A549 (cell line): ENCODE results near the gene SLCO2B1. TPM values are rescaled to one million over a fixed set of nuclear protein-coding genes. Genes with fewer than 3 reads are reported as not detected.

Source experiments
- ATAC-seq, 2 experiments: fragments of 200-7000 bp in 1 of 2; fragments of >200 bp in 1 of 2; cut with Nextera tagmentation in 1 of 2; cut with Tn5 transposase in 1 of 2; 3 replicates each; pipeline versions ENCODE4 v1.8.0 to v1.9.1; 2018 to 2020; ENCODE audit warnings: mild to moderate bottlenecking in 1 of 2, moderate library complexity in 1 of 2
- CTCF ChIA-PET: fragments of 300-600 bp; sonication (Branson Sonifier 250); formaldehyde crosslinking; extraction: SDS; loops from one replicate; lab custom pipeline; 2021; ENCODE audit warnings: antibody characterized with exemption, inconsistent platforms; lab: Yijun Ruan, JAX
- POLR2A ChIA-PET: fragments of 350-600 bp; formaldehyde crosslinking; extraction: SDS; loops from one replicate; lab custom pipeline; 2021; ENCODE audit warnings: antibody characterized with exemption, inconsistent platforms; lab: Yijun Ruan, JAX
- DNase-seq, 2 experiments: peaks; one replicate each; pipeline versions ENCODE4 v3.0.0 to v3.0.0-alpha.2; 2011 to 2016; ENCODE audit warnings: low read depth in 1 of 2, low spot score in 1 of 2
- FAIRE-seq: peaks from 2 replicates; lab custom pipeline; 2011; peaks lifted over from hg19 to GRCh38; lab: Jason Lieb, UNC
- H3K27ac ChIP-seq, 2 experiments: fragments of >200 bp; sonication (Bioruptor Twin); formaldehyde crosslinking; 3 replicates each; pipeline ENCODE4 v1.5.1; 2016 to 2017
- H3K4me1 ChIP-seq: fragments of >200 bp; sonication (Bioruptor Twin); formaldehyde crosslinking; 3 replicates; pipeline ENCODE4 v1.6.1; 2016
- H3K4me2 ChIP-seq: fragments of >200 bp; sonication (Bioruptor Twin); formaldehyde crosslinking; 3 replicates; pipeline ENCODE4 v1.6.1; 2016
- H3K4me3 ChIP-seq: fragments of >200 bp; sonication (Bioruptor Twin); formaldehyde crosslinking; 3 replicates; pipeline ENCODE4 v1.5.1; 2016
- H3K9me3 ChIP-seq: fragments of >200 bp; sonication (Bioruptor Twin); formaldehyde crosslinking; 3 replicates; pipeline ENCODE4 v1.6.1; 2016
- CBX8 ChIP-seq: fragments of 200-600 bp; sonication (generic); IDR thresholded peaks from 2 replicates; pipeline ENCODE4 v1.6.1; 2016
- CHD2 ChIP-seq: fragments of 150-350 bp; IDR thresholded peaks from 2 replicates; pipeline ENCODE4 v1.6.1; 2014; ENCODE audit warnings: low read length; ENCODE audit not compliant: partially characterized antibody
- CHD4 ChIP-seq: fragments of 200-600 bp; sonication (generic); IDR thresholded peaks from 2 replicates; pipeline ENCODE4 v1.6.1; 2016; ENCODE audit warnings: antibody characterized with exemption, mild to moderate bottlenecking, borderline replicate concordance
- EHMT2 ChIP-seq: fragments of 200-600 bp; sonication (generic); IDR thresholded peaks from 2 replicates; pipeline ENCODE4 v1.6.1; 2016; ENCODE audit warnings: antibody characterized with exemption, low read depth, mild to moderate bottlenecking, moderate library complexity
- ESRRA ChIP-seq: fragments of 150-350 bp; IDR thresholded peaks from 2 replicates; pipeline ENCODE4 v1.6.1; 2014; ENCODE audit warnings: mild to moderate bottlenecking, low read length, borderline replicate concordance
- FOSB ChIP-seq: fragments of 250-450 bp; sonication (Bioruptor Pico); IDR thresholded peaks from 2 replicates; pipeline ENCODE4 v1.5.0; 2020; ENCODE audit warnings: mild to moderate bottlenecking, moderate library complexity
- FOXS1 ChIP-seq: fragments of 250-450 bp; sonication (Bioruptor Pico); IDR thresholded peaks from 2 replicates; pipeline ENCODE4 v1.5.0; 2020; ENCODE audit warnings: mild to moderate bottlenecking, moderate library complexity
- HDAC2 ChIP-seq: fragments of 200-600 bp; sonication (generic); IDR thresholded peaks from 2 replicates; pipeline ENCODE4 v1.6.1; 2016
- HEYL ChIP-seq: fragments of 250-450 bp; sonication (Bioruptor Pico); IDR thresholded peaks from 2 replicates; pipeline ENCODE4 v1.8.0; 2021; ENCODE audit warnings: mild to moderate bottlenecking, moderate library complexity
- JUN ChIP-seq, 2 experiments: fragments of >200 bp; sonication (Bioruptor Twin); formaldehyde crosslinking; IDR thresholded peaks; 2 replicates in 1 of 2; 3 replicates in 1 of 2; pipeline ENCODE4 v1.6.1; 2016 to 2017
- MAFK ChIP-seq: fragments of 450-650 bp; IDR thresholded peaks from 2 replicates; pipeline ENCODE4 v1.6.1; 2014; ENCODE audit not compliant: partially characterized antibody
- PHF8 ChIP-seq: fragments of 200-600 bp; sonication (generic); IDR thresholded peaks from 2 replicates; pipeline ENCODE4 v1.6.1; 2016; ENCODE audit warnings: low read depth, mild to moderate bottlenecking, antibody characterized with exemption, moderate library complexity, borderline replicate concordance
- POLR2AphosphoS2 ChIP-seq: conservative IDR thresholded peaks from 2 replicates; pipeline ENCODE4 v1.6.1; 2012; ENCODE audit warnings: low read length, improper control_type of control experiment, inconsistent platforms
- RCOR1 ChIP-seq: fragments of 150-350 bp; IDR thresholded peaks from 2 replicates; pipeline ENCODE4 v1.6.1; 2014; ENCODE audit warnings: antibody characterized with exemption, low read length, low read depth
- SMC3 ChIP-seq: fragments of >200 bp; sonication (Bioruptor Twin); formaldehyde crosslinking; IDR thresholded peaks from 3 replicates; pipeline ENCODE4 v1.6.1; 2018; ENCODE audit warnings: inconsistent platforms
- SREBF2 ChIP-seq: fragments of 450-650 bp; IDR thresholded peaks from 2 replicates; pipeline ENCODE4 v1.6.1; 2014; ENCODE audit warnings: mild to moderate bottlenecking, moderate library complexity
- TFCP2L1 ChIP-seq: fragments of 250-450 bp; sonication (Bioruptor Pico); IDR thresholded peaks from 2 replicates; pipeline ENCODE4 v1.5.0; 2021; ENCODE audit warnings: mild to moderate bottlenecking
- ZC3H11A ChIP-seq: fragments of 450-650 bp; IDR thresholded peaks from 2 replicates; pipeline ENCODE4 v1.6.1; 2014; ENCODE audit warnings: antibody characterized with exemption, mild to moderate bottlenecking
- ZFP36 ChIP-seq: fragments of 450-650 bp; IDR thresholded peaks from 2 replicates; pipeline ENCODE4 v1.6.1; 2014; ENCODE audit warnings: borderline replicate concordance; ENCODE audit not compliant: partially characterized antibody
- WGBS: methylation state at CpG from one replicate; pipeline ENCODE4 v1.1.6; 2017; ENCODE audit errors: missing lambda C conversion rate; 5-methylcytosine and 5-hydroxymethylcytosine counted together
- polyA minus RNA-seq: library from RNA; depleted of rRNA, polyadenylated mRNA; stranded (reverse); fragments of >200 nt; gene quantifications from 2 replicates; pipeline ENCODE4 v1.2.3, GENCODE V29; 2011; rRNA and poly(A)+ RNA removed
- polyA plus RNA-seq, 4 experiments: library from polyadenylated mRNA; depleted of rRNA in 3 of 4; stranded (reverse); fragments of >200 nt; fragmentation: RNase III in 1 of 4; extraction: RNeasy Plus Mini Kit Qiagen cat#74134 plus additional on column Dnase treatment in 1 of 4; gene quantifications; 2 replicates in 3 of 4; 3 replicates in 1 of 4; pipeline ENCODE4 v1.2.3, GENCODE V29; 2011 to 2017
- TF ChIP-seq, protein P1 (sequence below): fragments of 250-450 bp; sonication (Bioruptor Pico); IDR thresholded peaks from 2 replicates; pipeline ENCODE4 v1.5.0; 2021; ENCODE audit warnings: mild to moderate bottlenecking, moderate library complexity, borderline replicate concordance
- TF ChIP-seq, protein P2 (sequence below): IDR thresholded peaks from 2 replicates; pipeline ENCODE4 v1.6.1; 2012; ENCODE audit warnings: low read depth, borderline replicate concordance
- TF ChIP-seq, protein P3 (sequence below): fragments of 250-450 bp; sonication (Bioruptor Pico); IDR thresholded peaks from 2 replicates; pipeline ENCODE4 v1.5.0; 2020; ENCODE audit warnings: low read depth, mild to moderate bottlenecking, moderate library complexity
- TF ChIP-seq, protein P4 (sequence below): fragments of 150-350 bp; IDR thresholded peaks from 2 replicates; pipeline ENCODE4 v1.6.1; 2014; ENCODE audit warnings: low read depth, mild to moderate bottlenecking, low read length
- TF ChIP-seq, protein P5 (sequence below): fragments of >200 bp; sonication (Bioruptor Twin); formaldehyde crosslinking; IDR thresholded peaks from 2 replicates; pipeline ENCODE4 v1.6.1; 2016
- TF ChIP-seq, protein P6 (sequence below): IDR thresholded peaks from 2 replicates; pipeline ENCODE4 v1.6.1; 2012
- TF ChIP-seq, protein P7 (sequence below): IDR thresholded peaks from 2 replicates; pipeline ENCODE4 v1.6.1; 2012

SLCO2B1 gene, protein sequence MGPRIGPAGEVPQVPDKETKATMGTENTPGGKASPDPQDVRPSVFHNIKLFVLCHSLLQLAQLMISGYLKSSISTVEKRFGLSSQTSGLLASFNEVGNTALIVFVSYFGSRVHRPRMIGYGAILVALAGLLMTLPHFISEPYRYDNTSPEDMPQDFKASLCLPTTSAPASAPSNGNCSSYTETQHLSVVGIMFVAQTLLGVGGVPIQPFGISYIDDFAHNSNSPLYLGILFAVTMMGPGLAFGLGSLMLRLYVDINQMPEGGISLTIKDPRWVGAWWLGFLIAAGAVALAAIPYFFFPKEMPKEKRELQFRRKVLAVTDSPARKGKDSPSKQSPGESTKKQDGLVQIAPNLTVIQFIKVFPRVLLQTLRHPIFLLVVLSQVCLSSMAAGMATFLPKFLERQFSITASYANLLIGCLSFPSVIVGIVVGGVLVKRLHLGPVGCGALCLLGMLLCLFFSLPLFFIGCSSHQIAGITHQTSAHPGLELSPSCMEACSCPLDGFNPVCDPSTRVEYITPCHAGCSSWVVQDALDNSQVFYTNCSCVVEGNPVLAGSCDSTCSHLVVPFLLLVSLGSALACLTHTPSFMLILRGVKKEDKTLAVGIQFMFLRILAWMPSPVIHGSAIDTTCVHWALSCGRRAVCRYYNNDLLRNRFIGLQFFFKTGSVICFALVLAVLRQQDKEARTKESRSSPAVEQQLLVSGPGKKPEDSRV
- polyA plus RNA-seq (2011; rRNA removed): 4.6 and 4.9 TPM in 2 replicates
- polyA plus RNA-seq (2012; cell fraction: cytosol; rRNA removed): 3.3 and 5.5 TPM in 2 replicates
- polyA plus RNA-seq (2012; cell fraction: nucleus; rRNA removed): 10.9 and 15.2 TPM in 2 replicates
- polyA plus RNA-seq (2017; fragmentation: RNase III; extraction: RNeasy Plus Mini Kit Qiagen cat#74134 plus additional on column Dnase treatment): 4.5 to 6.9 TPM (median 5.2 TPM) in 3 replicates
- 4.3 and 9.0 TPM in 2 replicates for polyA minus RNA-seq

DNA sequence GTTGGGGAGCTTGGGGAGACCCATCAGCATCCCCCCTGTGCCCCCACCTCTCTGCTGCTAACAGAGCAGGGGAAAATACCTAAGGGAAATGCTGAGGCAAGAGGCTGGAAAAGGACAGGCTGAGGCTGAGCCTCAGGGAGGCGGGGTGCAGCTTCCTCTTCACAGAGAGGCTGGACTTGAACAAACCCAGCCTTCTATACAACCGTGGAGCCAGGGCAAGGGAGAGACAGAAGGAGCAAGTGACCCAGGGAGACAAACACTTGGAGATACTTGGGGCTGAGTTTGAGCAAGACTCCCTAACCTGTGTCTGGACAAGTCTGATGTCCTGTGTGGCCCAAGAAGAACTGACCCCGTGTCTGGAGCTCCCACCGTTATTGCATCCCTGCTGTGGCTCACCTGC lies at the start of gene SLCO2B1:
SLCO2B1 (plus strand) TSS at position 229 of the 400 bp plus-strand sequence. CDS start 275 bp downstream, outside the sequence.
- DNase-seq (no peak), ATAC-seq (peak in 1 of 2 experiments; percentile 18; a peak in 1 of 6 replicates), FAIRE-seq (no peak)
- WGBS: 54% methylated on average over 4 of the region's 4 CpGs
- TF ChIP-seq, protein P1, sequence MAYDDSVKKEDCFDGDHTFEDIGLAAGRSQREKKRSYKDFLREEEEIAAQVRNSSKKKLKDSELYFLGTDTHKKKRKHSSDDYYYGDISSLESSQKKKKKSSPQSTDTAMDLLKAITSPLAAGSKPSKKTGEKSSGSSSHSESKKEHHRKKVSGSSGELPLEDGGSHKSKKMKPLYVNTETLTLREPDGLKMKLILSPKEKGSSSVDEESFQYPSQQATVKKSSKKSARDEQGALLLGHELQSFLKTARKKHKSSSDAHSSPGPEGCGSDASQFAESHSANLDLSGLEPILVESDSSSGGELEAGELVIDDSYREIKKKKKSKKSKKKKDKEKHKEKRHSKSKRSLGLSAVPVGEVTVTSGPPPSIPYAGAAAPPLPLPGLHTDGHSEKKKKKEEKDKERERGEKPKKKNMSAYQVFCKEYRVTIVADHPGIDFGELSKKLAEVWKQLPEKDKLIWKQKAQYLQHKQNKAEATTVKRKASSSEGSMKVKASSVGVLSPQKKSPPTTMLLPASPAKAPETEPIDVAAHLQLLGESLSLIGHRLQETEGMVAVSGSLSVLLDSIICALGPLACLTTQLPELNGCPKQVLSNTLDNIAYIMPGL (CRISPR knock-in tag): no peak
- no peak for TF ChIP-seq JUN (IDR thresholded peaks at IDR 0.05)
- TF ChIP-seq, protein P2, sequence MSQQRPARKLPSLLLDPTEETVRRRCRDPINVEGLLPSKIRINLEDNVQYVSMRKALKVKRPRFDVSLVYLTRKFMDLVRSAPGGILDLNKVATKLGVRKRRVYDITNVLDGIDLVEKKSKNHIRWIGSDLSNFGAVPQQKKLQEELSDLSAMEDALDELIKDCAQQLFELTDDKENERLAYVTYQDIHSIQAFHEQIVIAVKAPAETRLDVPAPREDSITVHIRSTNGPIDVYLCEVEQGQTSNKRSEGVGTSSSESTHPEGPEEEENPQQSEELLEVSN: no peak
- no peak for TF ChIP-seq TFCP2L1 (CRISPR knock-in tag)
- no peak for TF ChIP-seq HEYL (CRISPR knock-in tag)
- TF ChIP-seq CHD4: no peak
- TF ChIP-seq POLR2AphosphoS2: no peak
- no peak for TF ChIP-seq ZC3H11A
- no peak for TF ChIP-seq SREBF2
- TF ChIP-seq FOXS1 (CRISPR knock-in tag): no peak
- no peak for TF ChIP-seq HDAC2
- no peak for TF ChIP-seq CHD2
- TF ChIP-seq ZFP36: no peak
- no peak for TF ChIP-seq MAFK
- CTCF ChIA-PET: interaction anchor here (0.7 to 12.6 kb wide), 9 partner anchors 8 to 130 kb away, joined by 3 to 162 read pairs (median 7); no protein-coding TSS in a partner anchor
- POLR2A ChIA-PET: no interaction called here
- Histone ChIP-seq H3K4me2 (no peak within 1 kb of the TSS), H3K4me3 (no peak within 1 kb of the TSS), H3K27ac (no peak within 1 kb of the TSS), H3K4me1 (peaks cover 8% of the 10 kb centered on the region; the same call in 2 of the 3 replicates), H3K9me3 (no peaks in the 10 kb centered on the region)

DNA sequence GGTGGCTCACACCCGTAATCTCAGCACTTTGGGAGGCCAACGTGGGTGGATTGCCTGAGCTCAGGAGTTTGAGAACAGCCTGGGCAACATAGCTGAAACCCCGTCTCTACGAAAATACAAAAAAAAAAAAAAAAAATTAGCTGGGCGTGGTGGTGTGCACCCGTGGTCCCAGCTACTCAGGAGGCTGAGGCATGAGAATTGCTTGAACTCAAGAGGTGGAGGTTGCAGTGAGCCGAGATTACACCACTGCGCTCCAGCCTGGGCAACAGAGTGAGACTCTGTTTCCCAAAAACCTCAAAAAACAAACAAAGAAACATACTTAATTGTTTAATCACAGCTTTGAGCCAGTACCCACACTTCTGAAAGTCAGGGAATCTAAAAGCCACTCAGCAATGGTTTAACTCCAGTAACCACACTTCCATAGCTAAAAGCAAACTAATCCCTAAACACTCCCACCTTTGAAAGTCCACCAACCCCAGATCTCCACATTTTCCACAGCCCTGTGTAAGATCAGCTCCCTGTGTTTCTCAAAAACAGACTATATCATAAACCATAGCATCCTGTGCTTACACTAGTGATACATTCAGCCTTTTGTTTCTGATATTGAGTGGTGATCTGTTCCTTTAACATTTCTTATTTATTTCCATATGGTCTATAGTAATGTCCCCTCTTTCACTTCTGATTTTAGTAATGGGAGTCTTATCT lies 49.3 kb upstream of the SLCO2B1 start:
- WGBS: 88% methylated on average over 8 of the region's 8 CpGs
- Histone ChIP-seq H3K4me2 (peak overlapping the region; percentile 62), H3K27ac (peak overlapping the region in 1 of 2 experiments; percentile 52; a peak in 4 of 6 replicates), H3K9me3 (no peaks in the 10 kb centered on the region), H3K4me1 (peaks cover 27% of the 10 kb centered on the region), H3K4me3 (no peak overlapping the region)
- FAIRE-seq: peak; percentile 72
- ChIA-PET CTCF (interaction anchor here (0.6 to 2.5 kb wide), 3 partner anchors 39 to 103 kb away, joined by 3 to 8 read pairs (median 8); no protein-coding TSS in a partner anchor), POLR2A (no interaction called here)
- no peak for DNase-seq
- no peak for ATAC-seq
- TF ChIP-seq PHF8 (no peak), FOSB (CRISPR knock-in tag) (no peak), ZC3H11A (no peak), CBX8 (no peak), RCOR1 (no peak), ESRRA (no peak), EHMT2 (no peak), JUN (IDR thresholded peaks at IDR 0.05) (no peak), CHD2 (no peak), SMC3 (no peak)
- TF ChIP-seq, protein P2: no peak
- TF ChIP-seq, protein P3, sequence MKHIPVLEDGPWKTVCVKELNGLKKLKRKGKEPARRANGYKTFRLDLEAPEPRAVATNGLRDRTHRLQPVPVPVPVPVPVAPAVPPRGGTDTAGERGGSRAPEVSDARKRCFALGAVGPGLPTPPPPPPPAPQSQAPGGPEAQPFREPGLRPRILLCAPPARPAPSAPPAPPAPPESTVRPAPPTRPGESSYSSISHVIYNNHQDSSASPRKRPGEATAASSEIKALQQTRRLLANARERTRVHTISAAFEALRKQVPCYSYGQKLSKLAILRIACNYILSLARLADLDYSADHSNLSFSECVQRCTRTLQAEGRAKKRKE (CRISPR knock-in tag): no peak
- TF ChIP-seq, protein P4, sequence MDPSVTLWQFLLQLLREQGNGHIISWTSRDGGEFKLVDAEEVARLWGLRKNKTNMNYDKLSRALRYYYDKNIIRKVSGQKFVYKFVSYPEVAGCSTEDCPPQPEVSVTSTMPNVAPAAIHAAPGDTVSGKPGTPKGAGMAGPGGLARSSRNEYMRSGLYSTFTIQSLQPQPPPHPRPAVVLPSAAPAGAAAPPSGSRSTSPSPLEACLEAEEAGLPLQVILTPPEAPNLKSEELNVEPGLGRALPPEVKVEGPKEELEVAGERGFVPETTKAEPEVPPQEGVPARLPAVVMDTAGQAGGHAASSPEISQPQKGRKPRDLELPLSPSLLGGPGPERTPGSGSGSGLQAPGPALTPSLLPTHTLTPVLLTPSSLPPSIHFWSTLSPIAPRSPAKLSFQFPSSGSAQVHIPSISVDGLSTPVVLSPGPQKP: no peak
- TF ChIP-seq, protein P5, sequence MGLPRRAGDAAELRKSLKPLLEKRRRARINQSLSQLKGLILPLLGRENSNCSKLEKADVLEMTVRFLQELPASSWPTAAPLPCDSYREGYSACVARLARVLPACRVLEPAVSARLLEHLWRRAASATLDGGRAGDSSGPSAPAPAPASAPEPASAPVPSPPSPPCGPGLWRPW: no peak
- TF ChIP-seq, protein P6, sequence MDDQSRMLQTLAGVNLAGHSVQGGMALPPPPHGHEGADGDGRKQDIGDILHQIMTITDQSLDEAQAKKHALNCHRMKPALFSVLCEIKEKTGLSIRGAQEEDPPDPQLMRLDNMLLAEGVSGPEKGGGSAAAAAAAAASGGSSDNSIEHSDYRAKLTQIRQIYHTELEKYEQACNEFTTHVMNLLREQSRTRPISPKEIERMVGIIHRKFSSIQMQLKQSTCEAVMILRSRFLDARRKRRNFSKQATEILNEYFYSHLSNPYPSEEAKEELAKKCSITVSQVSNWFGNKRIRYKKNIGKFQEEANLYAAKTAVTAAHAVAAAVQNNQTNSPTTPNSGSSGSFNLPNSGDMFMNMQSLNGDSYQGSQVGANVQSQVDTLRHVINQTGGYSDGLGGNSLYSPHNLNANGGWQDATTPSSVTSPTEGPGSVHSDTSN: no peak
- TF ChIP-seq, protein P7, sequence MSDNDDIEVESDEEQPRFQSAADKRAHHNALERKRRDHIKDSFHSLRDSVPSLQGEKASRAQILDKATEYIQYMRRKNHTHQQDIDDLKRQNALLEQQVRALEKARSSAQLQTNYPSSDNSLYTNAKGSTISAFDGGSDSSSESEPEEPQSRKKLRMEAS: no peak
